HEK293 (cell line): ENCODE measurements around the gene INAVA.

ENCODE experiments used
- CTCF ChIP-seq: fragments of 450-650 bp; formaldehyde crosslinking; IDR thresholded peaks from 2 replicates; pipeline ENCODE4 v1.5.1; 2016; ENCODE audit warnings: missing biosample characterization, missing genetic modification characterization
- ZNF148 ChIP-seq: fragments of 450-650 bp; formaldehyde crosslinking; IDR thresholded peaks from 2 replicates; pipeline ENCODE4 v1.5.0; 2017; ENCODE audit warnings: missing biosample characterization, missing genetic modification characterization, borderline replicate concordance
- ZNF398 ChIP-seq: fragments of 450-650 bp; formaldehyde crosslinking; IDR thresholded peaks from 2 replicates; pipeline ENCODE4 v1.5.1; 2017; ENCODE audit warnings: missing biosample characterization, missing genetic modification characterization
- ZNF704 ChIP-seq: fragments of 450-650 bp; formaldehyde crosslinking; IDR thresholded peaks from 2 replicates; pipeline ENCODE4 v1.5.1; 2016; ENCODE audit warnings: missing biosample characterization, missing genetic modification characterization

- no peak for TF ChIP-seq ZNF704 (tag by site-specific recombination)
- no peak for TF ChIP-seq ZNF148 (tag by site-specific recombination)
- no peak for TF ChIP-seq ZNF398 (tag by site-specific recombination)
- no peak for TF ChIP-seq CTCF (tag by site-specific recombination)
Measured at GRCh38 chr1:200923601-200924000, 28.9 kb downstream of the INAVA start.
